T-helper 1 cell treated with Interleukin-12 subunit alpha and Interleukin-12 subunit beta and Interleukin-4 antibody, amounts not matched to agents 30 μg/mL and 1 μg/mL, for 36 hours (primary cell): ENCODE results near the gene KLHL21.

Source experiments
- H3K27ac Mint-ChIP-seq: one replicate; pipeline ENCODE4 v1.8.0; 2021; ENCODE audit warnings: mild to moderate bottlenecking, mixed read lengths
- H3K27me3 Mint-ChIP-seq: one replicate; pipeline ENCODE4 v1.8.0; 2021; ENCODE audit warnings: low read depth, mixed read lengths
- H3K36me3 Mint-ChIP-seq: one replicate; pipeline ENCODE4 v1.8.0; 2021; ENCODE audit warnings: low read depth, mixed read lengths
- H3K4me1 Mint-ChIP-seq: one replicate; pipeline ENCODE4 v1.8.0; 2021; ENCODE audit warnings: low read depth, mixed read lengths
- H3K4me3 Mint-ChIP-seq: one replicate; pipeline ENCODE4 v1.8.0; 2021; ENCODE audit warnings: mild to moderate bottlenecking, moderate library complexity, mixed read lengths
- H3K9me3 Mint-ChIP-seq: one replicate; pipeline ENCODE4 v1.8.0; 2021; ENCODE audit warnings: mixed read lengths

KLHL21 gene

GRCh38 chr1:6544831-6545230 is 57.8 kb downstream of the KLHL21 start:
- H3K4me3 Mint-ChIP-seq = no peak overlapping the region
- no peaks in the 10 kb centered on the region for H3K9me3 Mint-ChIP-seq
- H3K36me3 Mint-ChIP-seq = peaks cover 38% of the 10 kb centered on the region

More at GRCh38 chr1:6544831-6545230, 57.8 kb downstream of the KLHL21 start:
- Mint-ChIP-seq H3K4me1 (peaks cover 23% of the 10 kb centered on the region), H3K27me3 (no peaks in the 10 kb centered on the region), H3K27ac (peak overlapping the region; percentile 69)
